MM.1S (cell line): ENCODE data around the gene DPM2.

Experiments used
- DNase-seq: peaks from one replicate; pipeline ENCODE4 v3.0.0-alpha.2; 2015
- H2AFZ ChIP-seq: fragments of 300-600 bp; sonication (generic); 2 replicates; pipeline ENCODE4 v1.6.0; 2016; ENCODE audit warnings: antibody characterized with exemption, low read length
- H3F3A ChIP-seq: fragments of 300-600 bp; sonication (generic); 2 replicates; pipeline ENCODE4 v1.6.1; 2016; ENCODE audit warnings: mild to moderate bottlenecking, antibody characterized with exemption, low read length, moderate library complexity, mixed read lengths; ENCODE audit not compliant: insufficient read depth
- H3K27ac ChIP-seq: fragments of 300-600 bp; sonication (generic); 2 replicates; pipeline ENCODE4 v1.5.1; 2016; ENCODE audit warnings: mild to moderate bottlenecking, low read length
- H3K27me3 ChIP-seq: fragments of 300-600 bp; sonication (generic); replicated peaks from 2 replicates; pipeline ENCODE4 v1.6.0; 2016; ENCODE audit warnings: low read length; ENCODE audit not compliant: insufficient read depth
- H3K36me3 ChIP-seq: fragments of 300-600 bp; sonication (generic); replicated peaks from 2 replicates; pipeline ENCODE4 v1.6.1; 2016; ENCODE audit warnings: mild to moderate bottlenecking, low read length, mixed read lengths; ENCODE audit not compliant: insufficient read depth
- H3K4me1 ChIP-seq: fragments of 300-600 bp; sonication (generic); 2 replicates; pipeline ENCODE4 v1.6.1; 2016; ENCODE audit warnings: low read length, mixed read lengths
- H3K4me2 ChIP-seq: fragments of 300-600 bp; sonication (generic); 2 replicates; pipeline ENCODE4 v1.6.0; 2016; ENCODE audit warnings: low read depth, low read length
- H3K4me3 ChIP-seq: fragments of 300-600 bp; sonication (generic); 2 replicates; pipeline ENCODE4 v1.5.1; 2016; ENCODE audit warnings: low read length, mixed read lengths
- H3K79me2 ChIP-seq: fragments of 300-600 bp; sonication (generic); 2 replicates; pipeline ENCODE4 v1.6.1; 2016; ENCODE audit warnings: mixed run types, low read length, mixed read lengths
- H3K9ac ChIP-seq: fragments of 300-600 bp; sonication (generic); 2 replicates; pipeline ENCODE4 v1.6.1; 2016; ENCODE audit warnings: low read length, mixed read lengths
- H3K9me2 ChIP-seq: fragments of 300-600 bp; sonication (generic); replicated peaks from 2 replicates; pipeline ENCODE4 v1.6.1; 2016; ENCODE audit warnings: mild to moderate bottlenecking, low read length, mixed read lengths; ENCODE audit not compliant: insufficient read depth
- H3K9me3 ChIP-seq: fragments of 300-600 bp; sonication (generic); replicated peaks from 2 replicates; pipeline ENCODE4 v1.6.1; 2016; ENCODE audit warnings: mild to moderate bottlenecking, low read length, mixed read lengths; ENCODE audit not compliant: insufficient read depth
- H4K20me1 ChIP-seq: fragments of 300-600 bp; sonication (generic); 2 replicates; pipeline ENCODE4 v1.6.1; 2016; ENCODE audit warnings: mild to moderate bottlenecking, low read length, moderate library complexity, mixed read lengths; ENCODE audit not compliant: insufficient read depth
- CTCF ChIP-seq: fragments of 300-600 bp; sonication (generic); IDR thresholded peaks from 2 replicates; pipeline ENCODE4 v1.5.1; 2016; ENCODE audit warnings: antibody characterized with exemption, low read length, mixed read lengths
- EZH2 ChIP-seq: fragments of 300-600 bp; sonication (generic); optimal IDR thresholded peaks from 2 replicates; pipeline ENCODE3; 2017; ENCODE audit warnings: low read depth, mild to moderate bottlenecking, antibody characterized with exemption, low read length, mixed read lengths
- EZH2phosphoT487 ChIP-seq: fragments of 300-600 bp; sonication (generic); IDR thresholded peaks from 2 replicates; pipeline ENCODE4 v1.6.1; 2018; ENCODE audit warnings: antibody characterized with exemption, low read length

DPM2 gene

GRCh38 chr9:127963041-127963358, 25.3 kb upstream of the DPM2 start:
- no peaks in the 10 kb centered on the region for H3K27me3 ChIP-seq
- no peaks in the 10 kb centered on the region for H3F3A ChIP-seq
- no peak overlapping the region for H3K4me2 ChIP-seq
- no peak overlapping the region for H3K4me3 ChIP-seq
- H3K27ac ChIP-seq, result no peak overlapping the region
- H2AFZ ChIP-seq, result no peak overlapping the region
- no peaks in the 10 kb centered on the region for H3K36me3 ChIP-seq
- TF ChIP-seq EZH2 (no peak), CTCF (no peak), EZH2phosphoT487 (no peak)
- peaks cover 97% of the 10 kb centered on the region for H3K79me2 ChIP-seq
- H3K4me1 ChIP-seq, result no peaks in the 10 kb centered on the region
- no peaks in the 10 kb centered on the region for H3K9me3 ChIP-seq
- no peaks in the 10 kb centered on the region; the same call in 1 of the 2 replicates for H4K20me1 ChIP-seq
- no peak for DNase-seq
- H3K9ac ChIP-seq, result no peak overlapping the region
- H3K9me2 ChIP-seq, result no peaks in the 10 kb centered on the region

- Histone ChIP-seq H3K36me3 (no peaks in the 10 kb centered on the region), H3K4me1 (no peaks in the 10 kb centered on the region), H3F3A (no peaks in the 10 kb centered on the region)
Observed at GRCh38 chr9:127962278-127962677, 24.6 kb upstream of the DPM2 start.

GRCh38 chr9:127961613-127962155, 24.0 kb upstream of the DPM2 start:
- peaks cover 97% of the 10 kb centered on the region for H3K79me2 ChIP-seq
- no peaks in the 10 kb centered on the region for H3K4me1 ChIP-seq
- H3F3A ChIP-seq, result no peaks in the 10 kb centered on the region

More at GRCh38 chr9:127962278-127962677, 24.6 kb upstream of the DPM2 start:
- Histone ChIP-seq H3K4me3 (no peak overlapping the region), H3K9me3 (no peaks in the 10 kb centered on the region), H4K20me1 (no peaks in the 10 kb centered on the region; the same call in 1 of the 2 replicates), H3K9ac (no peak overlapping the region), H3K9me2 (no peaks in the 10 kb centered on the region), H2AFZ (no peak overlapping the region), H3K27me3 (no peaks in the 10 kb centered on the region), H3K27ac (no peak overlapping the region), H3K79me2 (peaks cover 97% of the 10 kb centered on the region), H3K4me2 (no peak overlapping the region)
- no peak for TF ChIP-seq EZH2phosphoT487
- no peak for TF ChIP-seq CTCF
- TF ChIP-seq EZH2, result no peak
- no peak for DNase-seq

More at GRCh38 chr9:127961613-127962155, 24.0 kb upstream of the DPM2 start:
- H3K27ac ChIP-seq, result no peak overlapping the region
- H3K9me2 ChIP-seq, result no peaks in the 10 kb centered on the region
- no peak overlapping the region for H3K4me3 ChIP-seq
- TF ChIP-seq CTCF (no peak), EZH2phosphoT487 (no peak), EZH2 (no peak)
- H3K4me2 ChIP-seq, result no peak overlapping the region
- H3K9me3 ChIP-seq, result no peaks in the 10 kb centered on the region
- no peak overlapping the region for H2AFZ ChIP-seq
- H3K36me3 ChIP-seq, result no peaks in the 10 kb centered on the region
- H3K27me3 ChIP-seq, result no peaks in the 10 kb centered on the region
- no peaks in the 10 kb centered on the region; the same call in 1 of the 2 replicates for H4K20me1 ChIP-seq
- no peak overlapping the region for H3K9ac ChIP-seq
- no peak for DNase-seq
